ENCODE measurements around the gene GNA12.

GRCh38 chr7:2777898-2778535, 66.1 kb downstream of the GNA12 start:
- TF ChIP-seq CTCF (IDR thresholded peaks at IDR 0.05) (no peak), PBX3 (IDR thresholded peaks at IDR 0.05) (no peak), EP300 (IDR thresholded peaks at IDR 0.05; ENCODE audit: borderline replicate concordance in 1 of 2, low read depth in 1 of 2, low read length in 1 of 2) (no peak), FOXM1 (IDR thresholded peaks at IDR 0.05; ENCODE audit: low read depth) (no peak), POLR2AphosphoS5 (IDR thresholded peaks at IDR 0.05; ENCODE audit: low read depth, low read length) (no peak), RXRA (IDR thresholded peaks at IDR 0.05; ENCODE audit: borderline replicate concordance, low read depth) (no peak), MEF2A (IDR thresholded peaks at IDR 0.05; ENCODE audit: borderline replicate concordance, low read depth) (no peak)
